ENCODE results near the gene CLBA1.
"Not testable (repeated sequence)": the region's sequence is repeated elsewhere in the genome, so short reads cannot be mapped to it uniquely, and the experiment has no call there.

Gene CLBA1

GRCh38 chr14:105026802-105027563 lies 41.4 kb downstream of the CLBA1 start:
- no peak overlapping the region for H3K4me3 ChIP-seq (replicated peaks in 1 of 2; ENCODE audit: low read depth in 2 of 2, low read length in 2 of 2)
- TF ChIP-seq CTCF (IDR thresholded peaks at IDR 0.05; ENCODE audit: low read depth, low read length): no peak
- DNase-seq (ENCODE audit: low read depth in 2 of 2): peak; percentile 37 to 75

- DNase-seq (ENCODE audit: low read depth in 2 of 2); H3K4me3 ChIP-seq (replicated peaks in 1 of 2; ENCODE audit: low read depth in 2 of 2, low read length in 2 of 2): not testable (repeated sequence)
These were observed 42.1 kb downstream of the CLBA1 start for GRCh38 chr14:105027718-105028117.

DNA sequence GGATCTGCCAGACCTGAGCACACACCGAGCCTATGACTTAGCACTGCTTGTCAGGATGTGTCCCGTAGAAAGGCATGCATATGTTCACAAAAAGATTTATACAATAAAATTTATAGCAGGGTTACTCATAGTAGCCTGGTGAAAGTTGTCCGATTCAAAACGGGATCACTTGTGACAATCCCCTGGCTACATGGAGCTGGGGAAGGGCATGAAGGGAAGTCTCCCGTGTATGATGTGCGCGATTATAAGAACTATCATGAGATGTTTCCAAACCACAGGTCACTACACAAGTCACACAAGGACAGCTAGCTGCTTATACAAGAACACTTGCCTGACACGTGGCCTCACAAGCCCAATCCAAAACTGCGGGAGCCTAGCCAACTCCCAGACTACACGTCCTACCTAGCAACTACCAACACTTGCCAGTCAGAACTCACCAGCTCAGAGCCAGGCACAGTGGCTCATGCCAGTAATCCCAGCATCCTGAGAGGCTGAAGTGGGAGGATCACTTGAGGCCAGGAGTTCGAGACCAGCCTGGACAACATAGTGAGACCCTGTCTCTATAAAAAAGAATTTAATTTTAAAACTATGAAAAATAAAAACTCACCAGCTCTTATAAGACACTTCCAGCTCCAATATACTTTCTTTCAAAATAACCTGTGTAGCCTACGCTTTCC lies 42.8 kb downstream of the CLBA1 start:
- no peak for DNase-seq (ENCODE audit: low read depth in 2 of 2)
- TF ChIP-seq CTCF (IDR thresholded peaks at IDR 0.05; ENCODE audit: low read depth, low read length): no peak
- no peak overlapping the region for H3K4me3 ChIP-seq (replicated peaks in 1 of 2; ENCODE audit: low read depth in 2 of 2, low read length in 2 of 2)

DNA sequence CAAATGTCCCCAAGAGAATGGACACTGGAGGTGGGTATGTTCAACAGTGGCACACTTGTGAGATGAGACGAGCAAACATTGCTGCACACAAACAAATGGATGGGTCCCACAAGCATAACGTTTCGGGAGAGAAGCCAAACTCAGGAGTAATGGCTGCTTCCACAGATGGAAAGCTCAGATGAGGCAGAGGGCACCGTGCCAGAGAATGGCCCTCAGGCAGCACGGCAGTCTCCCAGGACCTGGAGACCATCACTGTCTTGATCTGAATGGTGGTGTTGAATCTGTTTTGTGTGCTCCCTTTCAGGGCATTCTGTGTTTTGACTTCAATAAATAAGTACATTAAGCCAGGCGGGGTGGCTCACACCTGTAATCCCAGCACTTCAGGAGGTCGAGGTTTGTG lies 43.8 kb downstream of the CLBA1 start:
- TF ChIP-seq CTCF (IDR thresholded peaks at IDR 0.05; ENCODE audit: low read depth, low read length): no peak
- no peak overlapping the region for H3K4me3 ChIP-seq (replicated peaks in 1 of 2; ENCODE audit: low read depth in 2 of 2, low read length in 2 of 2)
- no peak for DNase-seq (ENCODE audit: low read depth in 2 of 2)

DNA sequence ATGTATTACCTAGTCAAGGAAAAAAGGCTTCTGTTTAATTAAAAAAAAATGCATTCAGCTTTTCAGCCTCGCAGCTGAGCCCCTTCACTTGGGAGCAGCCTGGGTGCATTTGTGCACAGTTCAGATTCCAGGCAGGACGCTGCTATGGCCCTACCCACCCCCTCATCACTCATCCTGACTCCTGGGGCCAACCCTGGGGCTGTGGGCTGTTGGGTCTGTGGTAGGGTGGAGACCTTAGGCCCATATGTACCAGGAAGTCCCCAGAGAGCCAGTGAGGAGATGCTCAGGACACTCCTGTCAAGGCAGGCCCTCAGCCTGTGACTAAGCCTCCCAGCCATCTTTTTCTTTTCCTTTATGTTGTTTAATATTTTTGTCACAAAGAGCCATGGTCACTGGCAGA lies 44.6 kb downstream of the CLBA1 start:
- no peak for DNase-seq (ENCODE audit: low read depth in 2 of 2)
- TF ChIP-seq CTCF (IDR thresholded peaks at IDR 0.05; ENCODE audit: low read depth, low read length): no peak
- H3K4me3 ChIP-seq (replicated peaks in 1 of 2; ENCODE audit: low read depth in 2 of 2, low read length in 2 of 2): no peak overlapping the region

GRCh38 chr14:105030836-105031396 lies 45.3 kb downstream of the CLBA1 start:
- no peak for DNase-seq (ENCODE audit: low read depth in 2 of 2)
- no peak for TF ChIP-seq CTCF (IDR thresholded peaks at IDR 0.05; ENCODE audit: low read depth, low read length)
- H3K4me3 ChIP-seq (replicated peaks in 1 of 2; ENCODE audit: low read depth in 2 of 2, low read length in 2 of 2): no peak overlapping the region

GRCh38 chr14:105032451-105032901 lies 46.9 kb downstream of the CLBA1 start:
- not testable (repeated sequence) for H3K4me3 ChIP-seq (replicated peaks in 1 of 2; ENCODE audit: low read depth in 2 of 2, low read length in 2 of 2)

DNA sequence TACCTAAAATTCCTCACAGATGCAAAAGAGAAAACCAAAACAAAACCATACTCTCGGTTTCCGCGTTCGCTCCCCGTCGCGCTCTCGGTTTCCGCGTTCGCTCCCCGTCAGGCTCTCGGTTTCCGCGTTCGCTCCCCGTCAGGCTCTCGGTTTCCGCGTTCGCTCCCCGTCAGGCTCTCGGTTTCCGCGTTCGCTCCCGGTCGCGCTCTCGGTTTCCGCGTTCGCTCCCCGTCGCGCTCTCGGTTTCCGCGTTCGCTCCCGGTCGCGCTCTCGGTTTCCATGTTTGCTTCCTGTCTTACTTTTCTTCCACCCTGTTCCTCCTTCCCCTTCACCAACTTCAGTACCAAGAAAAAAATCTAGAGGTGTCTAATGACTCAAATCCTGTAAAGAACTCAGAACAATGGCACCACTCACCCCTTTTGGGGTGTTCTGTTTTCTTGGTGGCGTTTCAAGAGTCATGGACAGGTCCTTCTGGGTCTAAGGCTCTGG lies 47.9 kb downstream of the CLBA1 start:
- peak overlapping the region; percentile 46 to 47 for H3K4me3 ChIP-seq (replicated peaks in 1 of 2; ENCODE audit: low read depth in 2 of 2, low read length in 2 of 2)
- DNase-seq (ENCODE audit: low read depth in 2 of 2): not testable (repeated sequence)

More at GRCh38 chr14:105032451-105032901, 46.9 kb downstream of the CLBA1 start:
- DNase-seq (ENCODE audit: low read depth in 2 of 2): not testable (repeated sequence)

Measured in cardiac fibroblast (primary cell).